Type B pancreatic cell (in vitro differentiated cells): ENCODE data around the gene LMNTD2. TPM values are rescaled to one million over a fixed set of nuclear protein-coding genes. Genes with fewer than 3 reads are reported as not detected.

ENCODE experiments used
- DNase-seq: peaks from one replicate; pipeline ENCODE4 v3.0.0; 2021; ENCODE audit warnings: mixed read lengths; ENCODE audit not compliant: unreplicated experiment; ENCODE audit errors: extremely low spot score
- H3K27ac Mint-ChIP-seq: 2 replicates; pipeline ENCODE4 v1.8.0; 2021; ENCODE audit warnings: mild to moderate bottlenecking, mixed read lengths
- H3K27me3 Mint-ChIP-seq: 2 replicates; pipeline ENCODE4 v1.8.0; 2021; ENCODE audit warnings: mixed read lengths
- H3K36me3 Mint-ChIP-seq: 2 replicates; pipeline ENCODE4 v1.8.0; 2021; ENCODE audit warnings: mixed read lengths
- H3K4me1 Mint-ChIP-seq: one replicate; pipeline ENCODE4 v1.8.0; 2021; ENCODE audit warnings: mixed read lengths; ENCODE audit not compliant: unreplicated experiment
- H3K4me3 Mint-ChIP-seq: 2 replicates; pipeline ENCODE4 v1.8.0; 2021; ENCODE audit warnings: mild to moderate bottlenecking, mixed read lengths
- H3K9me3 Mint-ChIP-seq: 2 replicates; pipeline ENCODE4 v1.8.0; 2021; ENCODE audit warnings: mixed read lengths
- CTCF ChIP-seq: fragments of 200-600 bp; sonication (generic); conservative IDR thresholded peaks from 2 replicates; pipeline ENCODE4 v1.5.0; 2021; ENCODE audit warnings: antibody characterized with exemption, mild to moderate bottlenecking
- total RNA-seq: library from RNA; stranded (reverse); gene quantifications from 2 replicates; pipeline ENCODE4 v1.2.1, GENCODE V29; 2021; ENCODE audit warnings: low replicate concordance

The LMNTD2 gene
- total RNA-seq, 1 donor from 2014 or later: 6.7 TPM

- no peaks in the 10 kb centered on the region for H3K9me3 Mint-ChIP-seq
- no peak for TF ChIP-seq CTCF
- no peak overlapping the region for H3K27ac Mint-ChIP-seq
- no peaks in the 10 kb centered on the region for H3K36me3 Mint-ChIP-seq
- peaks cover 18% of the 10 kb centered on the region for H3K27me3 Mint-ChIP-seq
- H3K4me3 Mint-ChIP-seq: no peak overlapping the region
- no peaks in the 10 kb centered on the region for H3K4me1 Mint-ChIP-seq
- no peak for DNase-seq
Measured at GRCh38 chr11:539971-540481, 20.5 kb downstream of the LMNTD2 start.

GRCh38 chr11:538431-539051 lies 22.0 kb downstream of the LMNTD2 start:
- Mint-ChIP-seq H3K4me3 (peak overlapping the region; percentile 44), H3K4me1 (no peaks in the 10 kb centered on the region), H3K9me3 (no peaks in the 10 kb centered on the region), H3K27ac (no peak overlapping the region), H3K27me3 (peaks cover 18% of the 10 kb centered on the region), H3K36me3 (no peaks in the 10 kb centered on the region)
- no peak for TF ChIP-seq CTCF
- no peak for DNase-seq

GRCh38 chr11:537622-538430 lies 22.7 kb downstream of the LMNTD2 start:
- TF ChIP-seq CTCF: no peak
- H3K27ac Mint-ChIP-seq: no peak overlapping the region
- peak overlapping the region; percentile 54 for H3K4me3 Mint-ChIP-seq
- no peaks in the 10 kb centered on the region for H3K4me1 Mint-ChIP-seq
- no peaks in the 10 kb centered on the region for H3K9me3 Mint-ChIP-seq
- no peaks in the 10 kb centered on the region for H3K36me3 Mint-ChIP-seq
- DNase-seq: peak; percentile 67
- H3K27me3 Mint-ChIP-seq: peaks cover 18% of the 10 kb centered on the region

GRCh38 chr11:536841-537621 lies 23.5 kb downstream of the LMNTD2 start, which contains the start of gene LRRC56:
Gene LRRC56, plus strand, starts transcription at chr11:537527. Its CDS starts 3,158 bp downstream, at chr11:540685.
- H3K4me3 Mint-ChIP-seq: peak within 1 kb of the TSS; percentile 93
- TF ChIP-seq CTCF: no peak
- peak; percentile 83 for DNase-seq
- no peaks in the 10 kb centered on the region for H3K36me3 Mint-ChIP-seq
- H3K27me3 Mint-ChIP-seq: peaks cover 18% of the 10 kb centered on the region
- H3K9me3 Mint-ChIP-seq: no peaks in the 10 kb centered on the region
- H3K4me1 Mint-ChIP-seq: no peaks in the 10 kb centered on the region
- H3K27ac Mint-ChIP-seq: peak within 1 kb of the TSS; percentile 86
